Breast epithelium (tissue), 3 donors: ENCODE results near the gene CTSE.

Experiments
- CTCF ChIP-seq, 3 donors: fragments of 450-650 bp; IDR thresholded peaks; one replicate each; pipeline ENCODE4 v1.5.1; 2016 to 2017; ENCODE audit warnings: antibody characterized with exemption in 3 of 3, mild to moderate bottlenecking in 3 of 3, moderate library complexity in 3 of 3
- POLR2A ChIP-seq: fragments of 450-650 bp; IDR thresholded peaks from one replicate; pipeline ENCODE4 v1.6.1; 2016; ENCODE audit warnings: antibody characterized with exemption, mild to moderate bottlenecking, moderate library complexity

- no peak for TF ChIP-seq CTCF (IDR thresholded peaks at IDR 0.05)
- no peak for TF ChIP-seq POLR2A
Observed at GRCh38 chr1:205992218-205992882, 31.3 kb downstream of the CTSE start.
